Measurements from ENCODE around the gene MCM6.
"Not testable (repeated sequence)": the region's sequence is repeated elsewhere in the genome, so short reads cannot be mapped to it uniquely, and the experiment has no call there.

Gene MCM6

GRCh38 chr2:135876066-135876711 is at the start of gene MCM6:
Gene MCM6 (minus strand): TSS chr2:135876443. CDS start chr2:135876365, 78 bp downstream.
- DNase-seq = peak; percentile 87

- DNase-seq = no peak
Measured at GRCh38 chr2:135925571-135925970, 49.3 kb upstream of the MCM6 start.

DNA sequence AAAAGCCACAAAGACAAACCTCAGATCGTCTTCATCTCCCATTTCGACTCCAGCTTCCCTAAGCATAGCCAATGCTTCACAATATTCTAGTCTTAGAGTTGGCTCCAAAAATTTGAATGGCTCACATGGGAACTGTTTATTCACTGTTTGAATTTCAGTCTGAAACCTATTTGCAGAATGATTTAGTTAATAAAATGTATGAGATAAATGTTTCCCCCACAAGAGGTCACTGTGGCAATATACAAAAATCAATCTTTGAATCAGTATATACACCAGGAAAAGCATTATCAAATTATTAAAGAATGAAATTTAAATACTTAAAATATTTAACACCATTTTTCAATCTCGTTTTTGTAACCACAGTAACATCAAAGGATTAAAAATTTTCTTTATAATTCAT is 40.0 kb upstream of the MCM6 start:
- peak; percentile 47 for DNase-seq

- DNase-seq = no peak
Measured at GRCh38 chr2:135914485-135914884, 38.2 kb upstream of the MCM6 start.

- peak; percentile 29 for DNase-seq
Measured at GRCh38 chr2:135913727-135914365, 37.6 kb upstream of the MCM6 start.

DNA sequence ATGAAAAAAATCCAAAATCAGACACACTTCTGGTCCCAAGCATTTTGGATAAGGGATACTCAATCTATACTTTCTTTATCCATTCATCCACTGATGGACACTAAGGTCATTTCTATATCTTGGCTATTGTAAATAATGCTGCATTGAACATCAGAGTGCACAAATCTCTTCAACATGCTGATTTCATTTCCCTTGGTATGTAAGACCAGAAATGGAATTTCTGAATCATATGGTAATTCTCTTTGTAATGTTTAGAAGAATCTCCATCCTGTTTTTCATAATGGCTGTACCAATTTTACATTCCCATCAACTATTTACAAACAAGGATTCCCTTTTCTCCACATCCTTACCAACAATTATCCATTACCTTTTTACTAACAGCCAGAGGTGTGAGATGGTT is 33.7 kb upstream of the MCM6 start:
- no peak for DNase-seq

- DNase-seq = no peak
Measured at GRCh38 chr2:135905679-135906078, 29.4 kb upstream of the MCM6 start.

- DNase-seq = no peak
Measured at GRCh38 chr2:135904341-135904989, 28.2 kb upstream of the MCM6 start.

DNA sequence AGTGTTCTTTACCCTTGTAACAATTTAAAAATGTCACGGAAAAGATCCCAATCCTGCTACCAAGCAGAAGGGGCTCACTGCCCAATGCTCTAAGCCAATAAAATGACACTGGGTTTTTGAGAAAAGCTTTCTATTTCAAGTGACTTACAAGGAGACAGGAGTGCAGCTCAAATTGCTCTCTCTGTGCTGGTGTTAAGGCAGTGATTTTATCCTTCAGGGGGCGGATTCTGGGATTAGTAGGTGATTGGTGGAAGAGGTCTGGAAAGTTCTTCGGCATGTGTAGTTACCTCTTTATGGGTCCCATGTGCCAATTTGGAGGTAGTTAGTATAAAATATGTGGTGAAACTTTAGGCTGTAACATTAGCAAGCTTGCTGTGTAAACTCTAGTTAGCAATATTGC is 27.4 kb upstream of the MCM6 start:
- DNase-seq = no peak

DNA sequence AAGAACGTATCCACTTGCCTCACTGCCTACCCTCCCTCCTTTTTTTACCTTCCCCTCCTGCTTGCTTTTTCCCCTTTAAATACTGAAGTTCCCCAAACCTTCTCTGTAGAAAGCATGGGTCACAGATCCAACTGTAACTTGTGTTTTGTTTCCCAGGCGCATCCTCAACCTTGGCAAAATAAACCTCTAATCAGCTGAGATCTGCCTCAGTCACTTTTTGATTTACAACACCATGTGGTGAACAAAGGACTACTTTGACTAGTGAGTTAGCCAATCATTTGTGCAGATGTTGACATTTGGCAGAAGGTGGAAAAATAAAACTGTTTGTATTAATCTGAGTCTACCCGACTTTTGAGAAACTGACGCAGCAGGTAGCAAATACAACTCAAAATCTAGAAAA is 23.3 kb upstream of the MCM6 start:
- no peak for DNase-seq

DNA sequence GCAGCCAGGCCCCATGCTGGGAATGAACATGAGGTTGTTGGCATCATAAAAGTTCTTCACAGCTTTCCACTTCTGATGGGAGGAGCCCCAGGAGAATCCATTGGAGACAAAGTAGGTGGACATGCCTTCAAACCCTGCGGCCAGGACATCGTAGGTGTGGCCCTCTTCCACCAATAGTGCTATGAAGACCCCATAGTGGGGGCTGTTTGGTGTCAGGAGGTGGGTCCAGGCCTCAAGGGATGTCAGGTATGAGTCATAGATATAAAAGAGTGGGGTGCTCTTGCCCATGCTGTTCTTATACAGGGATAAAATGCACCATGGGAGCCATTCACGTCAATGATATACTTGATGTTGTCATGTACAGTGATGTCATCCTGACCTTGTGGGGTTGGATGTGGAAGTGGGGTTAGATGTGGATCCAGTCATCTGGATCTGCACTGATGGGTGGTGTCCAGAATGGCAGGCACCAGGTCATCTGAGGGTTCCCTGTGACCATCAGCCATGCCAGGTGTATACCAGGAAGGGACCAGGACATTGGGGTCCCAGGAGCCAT is 22.1 kb upstream of the MCM6 start:
- DNase-seq = no peak

DNA sequence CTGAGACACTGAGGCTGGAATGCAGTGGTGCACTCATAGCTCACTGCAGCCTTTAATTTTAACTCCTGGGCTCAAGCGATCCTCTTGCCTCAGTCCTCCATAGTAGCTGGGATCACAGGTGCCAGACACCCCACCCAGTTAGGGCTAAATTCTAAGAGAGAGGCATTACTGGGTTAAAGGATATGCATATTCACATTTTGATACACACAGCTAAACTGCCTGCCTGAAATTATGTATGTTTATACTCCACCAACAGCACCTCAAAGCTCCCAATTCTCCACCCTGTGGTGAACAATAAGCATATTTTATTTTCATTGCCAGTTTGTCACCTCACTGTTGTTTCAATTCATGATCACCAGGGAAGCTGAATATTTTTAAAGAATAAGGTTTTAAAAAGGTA is 18.7 kb upstream of the MCM6 start:
- no peak for DNase-seq

DNA sequence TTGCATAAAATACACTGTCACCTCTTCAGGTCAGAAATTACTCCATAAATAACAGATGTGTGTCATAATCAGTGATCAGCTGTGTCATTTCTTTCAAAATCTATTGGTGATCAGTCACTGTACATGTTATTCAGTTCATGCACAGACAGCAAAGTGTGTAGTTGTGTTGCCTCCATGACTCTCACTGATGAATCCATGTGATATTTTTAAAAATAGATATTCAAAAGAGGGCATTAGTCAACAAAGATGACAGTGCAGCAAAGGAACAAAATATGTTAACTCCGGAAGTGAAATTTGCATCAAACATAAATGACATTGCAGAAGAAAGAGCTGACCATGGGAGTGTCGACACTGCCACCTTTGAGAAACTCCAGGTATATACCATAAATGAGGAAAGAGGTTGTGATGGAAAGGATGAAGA is 17.1 kb upstream of the MCM6 start:
- DNase-seq = no peak

DNA sequence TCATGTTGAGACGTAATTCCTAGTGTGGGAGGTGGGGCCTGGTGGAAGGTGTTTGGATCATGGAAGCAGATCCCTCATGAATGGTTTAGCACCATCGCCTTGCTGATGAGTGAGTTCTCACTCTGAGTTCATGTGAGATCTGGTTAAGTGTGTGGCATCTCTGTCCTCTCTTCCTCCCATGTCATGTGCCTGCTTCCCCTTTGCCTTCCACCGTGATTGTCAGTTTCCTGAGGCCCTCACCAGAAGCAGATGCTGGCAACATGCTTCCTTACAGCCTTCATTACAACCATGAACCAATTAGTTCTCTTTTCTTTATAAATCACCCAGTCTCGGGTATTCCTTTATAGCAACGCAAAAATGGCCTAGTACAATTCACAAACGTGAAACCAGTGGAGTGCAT is 14.6 kb upstream of the MCM6 start:
- no peak for DNase-seq

- no peak for DNase-seq
Measured at GRCh38 chr2:135890149-135890548, 13.9 kb upstream of the MCM6 start.

DNA sequence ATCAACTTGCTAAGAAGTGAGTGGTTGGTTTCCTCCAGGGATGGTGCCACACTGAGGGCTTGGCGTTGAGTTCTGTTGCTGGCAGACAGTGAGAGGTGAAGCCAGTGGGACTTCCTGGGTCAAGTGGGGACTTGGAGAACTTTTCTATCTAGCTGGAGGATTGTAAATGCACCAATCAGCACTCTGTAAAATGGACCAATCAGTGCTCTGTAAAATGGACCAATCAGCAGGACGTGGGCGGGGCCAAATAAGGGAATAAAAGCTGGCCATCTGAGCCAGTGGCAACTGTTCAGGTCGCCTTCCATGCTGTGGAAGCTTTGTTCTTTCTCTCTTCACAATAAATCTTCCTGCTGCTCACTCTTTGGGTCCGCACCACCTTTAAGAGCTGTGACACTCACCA is 12.3 kb upstream of the MCM6 start:
- not testable (repeated sequence) for DNase-seq

GRCh38 chr2:135885709-135886108 is 9.5 kb upstream of the MCM6 start:
- no peak for DNase-seq

GRCh38 chr2:135882415-135882814 is 6.2 kb upstream of the MCM6 start:
- DNase-seq = no peak

DNA sequence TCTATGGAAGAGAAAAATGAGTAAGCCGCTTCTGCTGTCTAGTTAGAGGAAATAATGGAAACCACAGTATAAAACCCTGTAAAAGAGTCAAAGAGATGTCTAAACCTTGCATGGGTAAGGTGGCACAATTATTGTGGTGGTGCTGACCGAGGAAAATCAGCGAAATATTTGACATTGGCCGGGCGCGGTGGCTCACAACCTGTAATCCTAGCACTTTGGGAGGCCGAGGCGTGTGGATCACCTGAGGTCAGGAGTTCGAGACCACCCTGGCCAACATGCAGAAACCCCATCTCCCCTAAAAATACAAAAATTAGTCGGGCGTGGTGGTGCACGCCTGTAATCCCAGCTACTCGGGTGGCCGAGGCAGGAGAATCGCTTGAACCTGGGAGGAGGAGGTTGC is 527 bp upstream of the MCM6 start:
- not testable (repeated sequence) for DNase-seq

GRCh38 chr2:135875491-135876065 is 665 bp downstream of the MCM6 start:
- no peak for DNase-seq

DNA sequence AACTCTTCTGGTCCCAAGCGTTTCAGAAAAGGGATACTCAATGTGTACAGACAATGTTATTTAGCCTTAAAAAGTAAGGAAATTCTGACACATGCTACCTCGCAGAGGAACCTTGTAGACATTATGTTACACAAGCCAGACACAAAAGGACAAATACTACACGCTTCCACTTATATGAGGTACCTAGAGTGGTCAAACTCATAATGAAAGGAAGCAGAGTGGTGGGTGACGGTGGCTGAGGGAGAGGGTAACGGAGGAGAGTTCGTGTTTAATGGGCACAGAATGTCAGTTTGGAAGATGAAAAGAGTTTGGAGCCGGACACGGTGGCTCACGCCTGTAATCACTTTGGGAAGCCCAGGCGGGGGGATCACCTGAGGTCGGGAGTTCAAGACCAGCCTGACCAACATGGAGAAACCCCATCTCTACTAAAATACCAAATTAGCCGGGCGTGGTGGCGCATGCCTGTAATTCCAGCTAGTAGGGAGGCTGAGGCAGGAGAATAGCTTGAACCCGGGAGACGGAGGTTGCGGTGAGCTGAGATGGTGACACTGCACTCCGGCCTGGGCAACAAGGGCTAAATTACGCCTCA is 1.4 kb downstream of the MCM6 start:
- no peak for DNase-seq

- DNase-seq = no peak
Measured at GRCh38 chr2:135870571-135870970, 5.7 kb downstream of the MCM6 start.

- DNase-seq = no peak
Measured at GRCh38 chr2:135863233-135863632, 13.0 kb downstream of the MCM6 start.

Data from NCI-H748 treated with DMSO at 0.1 percent for 48 hours (cell line).